PC-3 (cell line): ENCODE data around the gene ANKS6. TPM values are rescaled to one million over a fixed set of nuclear protein-coding genes. Genes with fewer than 3 reads are reported as not detected.

Experiments
- ATAC-seq: fragments of 200-7000 bp; cut with Tn5 transposase; 2 replicates; pipeline ENCODE4 v1.9.1; 2020; ENCODE audit warnings: mild to moderate bottlenecking, moderate library complexity
- BruUV-seq: library from RNA; stranded (reverse); fragments of 400-500 nt; replicated peaks from 2 replicates; lab custom pipeline; 2021; lab: Mats Ljungman, UMichigan
- CTCF ChIA-PET: fragments of 300-600 bp; sonication (Branson Sonifier 250); formaldehyde crosslinking; loops from one replicate; lab custom pipeline; 2022; ENCODE audit warnings: antibody characterized with exemption; lab: Charles Lee
- POLR2A ChIA-PET: fragments of 300-600 bp; sonication (Branson Sonifier 250); formaldehyde crosslinking; loops from one replicate; lab custom pipeline; 2022; ENCODE audit warnings: antibody characterized with exemption; ENCODE audit not compliant: unreplicated experiment; lab: Charles Lee
- DNase-seq: peaks from one replicate; pipeline ENCODE4 v3.0.0-alpha.2; 2015
- H2AFZ ChIP-seq: fragments of 300-600 bp; sonication (generic); 2 replicates; pipeline ENCODE4 v1.6.0; 2016; ENCODE audit warnings: antibody characterized with exemption, low read length
- H3F3A ChIP-seq: fragments of 300-600 bp; sonication (generic); one replicate; pipeline ENCODE4 v1.6.0; 2017; ENCODE audit warnings: antibody characterized with exemption, low read length, control low read depth, mild to moderate bottlenecking; ENCODE audit not compliant: unreplicated experiment
- H3K27ac ChIP-seq: fragments of 300-600 bp; sonication (generic); 2 replicates; pipeline ENCODE4 v1.5.1; 2016; ENCODE audit warnings: mild to moderate bottlenecking, low read length
- H3K27me3 ChIP-seq: fragments of 300-600 bp; sonication (generic); 2 replicates; pipeline ENCODE4 v1.6.1; 2016; ENCODE audit warnings: low read length, mixed read lengths
- H3K36me3 ChIP-seq: fragments of 300-600 bp; sonication (generic); 2 replicates; pipeline ENCODE4 v1.6.1; 2016; ENCODE audit warnings: low read depth, mixed run types, low read length, mixed read lengths
- H3K4me1 ChIP-seq: fragments of 300-600 bp; sonication (generic); 2 replicates; pipeline ENCODE4 v1.5.1; 2016; ENCODE audit warnings: low read length; ENCODE audit not compliant: insufficient read depth
- H3K4me2 ChIP-seq: fragments of 300-600 bp; sonication (generic); 2 replicates; pipeline ENCODE4 v1.6.0; 2016; ENCODE audit warnings: low read length
- H3K4me3 ChIP-seq: fragments of 300-600 bp; sonication (generic); 2 replicates; pipeline ENCODE4 v1.5.1; 2016; ENCODE audit warnings: mild to moderate bottlenecking, low read length, mixed read lengths
- H3K79me2 ChIP-seq: fragments of 300-600 bp; sonication (generic); 2 replicates; pipeline ENCODE4 v1.6.1; 2017; ENCODE audit warnings: low read length, mixed read lengths
- H3K9ac ChIP-seq: fragments of 300-600 bp; sonication (generic); 2 replicates; pipeline ENCODE4 v1.6.0; 2016; ENCODE audit warnings: mild to moderate bottlenecking, low read length
- H3K9me2 ChIP-seq: fragments of 300-600 bp; sonication (generic); replicated peaks from 2 replicates; pipeline ENCODE4 v1.6.1; 2016; ENCODE audit warnings: mixed run types, low read length, mixed read lengths
- H3K9me3 ChIP-seq: fragments of 300-600 bp; sonication (generic); 2 replicates; pipeline ENCODE4 v1.6.1; 2016; ENCODE audit warnings: low read length, mixed read lengths
- H4K20me1 ChIP-seq: fragments of 300-600 bp; sonication (generic); 2 replicates; pipeline ENCODE4 v1.6.1; 2016; ENCODE audit warnings: low read length, mixed read lengths
- CTCF ChIP-seq: fragments of 300-600 bp; sonication (generic); conservative IDR thresholded peaks from 2 replicates; pipeline ENCODE4 v1.5.1; 2017; ENCODE audit warnings: antibody characterized with exemption, low read depth, mild to moderate bottlenecking, low read length
- EZH2 ChIP-seq: fragments of 300-600 bp; sonication (generic); IDR thresholded peaks from one replicate; pipeline ENCODE4 v1.6.1; 2017; ENCODE audit warnings: antibody characterized with exemption, mild to moderate bottlenecking, low read length; ENCODE audit not compliant: unreplicated experiment
- EZH2phosphoT487 ChIP-seq: fragments of 300-600 bp; sonication (generic); IDR thresholded peaks from 2 replicates; pipeline ENCODE4 v1.6.1; 2018; ENCODE audit warnings: mild to moderate bottlenecking, antibody characterized with exemption, low read length, borderline replicate concordance
- intact Hi-C: fragments of 100-400 bp; cut with micrococcal nuclease; formaldehyde crosslinking; loops from 2 replicates; pipeline ENCODE4 v1.9.0; 2023
- total RNA-seq: library from RNA; depleted of rRNA; stranded (reverse); fragments of >200 nt; gene quantifications from 2 replicates; pipeline ENCODE4 v1.2.3, GENCODE V29; 2014

ANKS6 gene
- total RNA-seq, 1 experiment from 2014 or later, result 39.7 TPM

GRCh38 chr9:98784831-98785806, 11.2 kb downstream of the ANKS6 start:
- peaks cover 7% of the 10 kb centered on the region; the same call in 1 of the 2 replicates for H3K36me3 ChIP-seq
- no peak overlapping the region for H3K4me2 ChIP-seq
- no peaks in the 10 kb centered on the region for H3K9me3 ChIP-seq
- H4K20me1 ChIP-seq, result no peaks in the 10 kb centered on the region
- no TSS peak for BruUV-seq
- H3K4me3 ChIP-seq, result no peak overlapping the region
- no peaks in the 10 kb centered on the region for H3K27me3 ChIP-seq
- no peak overlapping the region for H3K27ac ChIP-seq
- peaks cover 18% of the 10 kb centered on the region for H3K4me1 ChIP-seq
- POLR2A ChIA-PET, result no interaction called here
- TF ChIP-seq EZH2phosphoT487, result no peak
- no peak for TF ChIP-seq EZH2
- TF ChIP-seq CTCF, result no peak
- no peaks in the 10 kb centered on the region for H3K9me2 ChIP-seq
- no peaks in the 10 kb centered on the region for H3F3A ChIP-seq
- peaks cover 10% of the 10 kb centered on the region for H3K79me2 ChIP-seq
- H2AFZ ChIP-seq, result no peak overlapping the region
- H3K9ac ChIP-seq, result no peak overlapping the region
- intact Hi-C loops, result no loop called here
- CTCF ChIA-PET, result no interaction called here
- ATAC-seq (no peak), DNase-seq (no peak)

- TF ChIP-seq EZH2phosphoT487 (no peak), CTCF (no peak), EZH2 (no peak)
- no peak overlapping the region for H3K4me2 ChIP-seq
- no peaks in the 10 kb centered on the region; the same call in 1 of the 2 replicates for H3K79me2 ChIP-seq
- BruUV-seq, result no TSS peak
- intact Hi-C loops, result no loop called here
- no peaks in the 10 kb centered on the region for H3F3A ChIP-seq
- H3K4me1 ChIP-seq, result peaks cover 29% of the 10 kb centered on the region
- no peaks in the 10 kb centered on the region for H4K20me1 ChIP-seq
- H3K27me3 ChIP-seq, result no peaks in the 10 kb centered on the region
- CTCF ChIA-PET, result no interaction called here
- no peak overlapping the region for H3K9ac ChIP-seq
- POLR2A ChIA-PET, result no interaction called here
- H3K9me2 ChIP-seq, result no peaks in the 10 kb centered on the region
- no peak overlapping the region for H3K4me3 ChIP-seq
- DNase-seq (no peak), ATAC-seq (no peak)
- no peak overlapping the region for H3K27ac ChIP-seq
- H3K9me3 ChIP-seq, result no peaks in the 10 kb centered on the region
- no peaks in the 10 kb centered on the region for H3K36me3 ChIP-seq
- no peak overlapping the region for H2AFZ ChIP-seq
These were observed 12.7 kb downstream of the ANKS6 start for GRCh38 chr9:98783518-98784226.
